Loucy (cell line): Measurements from ENCODE around the gene PBX1.

Experiments
- H2AFZ ChIP-seq: fragments of 200-600 bp; sonication (generic); 2 replicates; pipeline ENCODE4 v1.6.0; 2016; ENCODE audit warnings: antibody characterized with exemption, mild to moderate bottlenecking, low read length, moderate library complexity
- H3F3A ChIP-seq: fragments of 200-600 bp; 2 replicates; pipeline ENCODE4 v1.6.0; 2016; ENCODE audit warnings: antibody characterized with exemption, low read depth, mild to moderate bottlenecking
- H3K27me3 ChIP-seq: fragments of 200-600 bp; sonication (generic); 2 replicates; pipeline ENCODE4 v1.6.1; 2014; ENCODE audit warnings: low read length, mild to moderate bottlenecking; ENCODE audit not compliant: insufficient read depth, poor library complexity, severe bottlenecking
- H3K36me3 ChIP-seq: fragments of 200-600 bp; sonication (generic); 2 replicates; pipeline ENCODE4 v1.6.1; 2016; ENCODE audit warnings: low read length; ENCODE audit not compliant: insufficient read depth
- H3K4me1 ChIP-seq: fragments of 200-600 bp; sonication (generic); 2 replicates; pipeline ENCODE4 v1.5.1; 2014; ENCODE audit warnings: low read length, mild to moderate bottlenecking; ENCODE audit not compliant: insufficient read depth, poor library complexity, severe bottlenecking
- H3K4me2 ChIP-seq: fragments of 200-600 bp; sonication (generic); 2 replicates; pipeline ENCODE4 v1.6.0; 2014; ENCODE audit warnings: antibody characterized with exemption, low read length, low read depth, mild to moderate bottlenecking; ENCODE audit not compliant: poor library complexity, severe bottlenecking
- H3K4me3 ChIP-seq: fragments of 200-600 bp; sonication (generic); 2 replicates; pipeline ENCODE4 v1.5.1; 2014; ENCODE audit warnings: low read length, mild to moderate bottlenecking, mixed read lengths; ENCODE audit not compliant: poor library complexity, severe bottlenecking
- H3K79me2 ChIP-seq: fragments of 200-600 bp; sonication (generic); 2 replicates; pipeline ENCODE4 v1.6.1; 2014; ENCODE audit warnings: low read length; ENCODE audit not compliant: insufficient read depth
- H3K9ac ChIP-seq: fragments of 200-600 bp; sonication (generic); 2 replicates; pipeline ENCODE4 v1.6.0; 2014; ENCODE audit warnings: mild to moderate bottlenecking, low read depth, low read length, moderate library complexity; ENCODE audit not compliant: poor library complexity, severe bottlenecking
- H3K9me2 ChIP-seq: fragments of 200-600 bp; sonication (generic); replicated peaks from 2 replicates; pipeline ENCODE4 v1.6.1; 2016; ENCODE audit warnings: low read depth, low read length, mixed read lengths
- H3K9me3 ChIP-seq: fragments of 200-600 bp; sonication (generic); 2 replicates; pipeline ENCODE4 v1.6.1; 2014; ENCODE audit warnings: mild to moderate bottlenecking, antibody characterized with exemption, low read length, low read depth; ENCODE audit not compliant: insufficient read depth
- H4K20me1 ChIP-seq: fragments of 200-600 bp; sonication (generic); 2 replicates; pipeline ENCODE4 v1.6.0; 2014; ENCODE audit warnings: antibody characterized with exemption, low read length, mild to moderate bottlenecking; ENCODE audit not compliant: insufficient read depth, poor library complexity, severe bottlenecking
- CTCF ChIP-seq: fragments of 200-600 bp; sonication (generic); conservative IDR thresholded peaks from 2 replicates; pipeline ENCODE4 v1.5.1; 2014; ENCODE audit warnings: mild to moderate bottlenecking, antibody characterized with exemption, low read length
- EZH2phosphoT487 ChIP-seq: fragments of 200-600 bp; IDR thresholded peaks from 2 replicates; pipeline ENCODE4 v1.6.1; 2018; ENCODE audit warnings: antibody characterized with exemption, mild to moderate bottlenecking, moderate library complexity, borderline replicate concordance

The PBX1 gene

GRCh38 chr1:164576291-164577271 lies 17.6 kb downstream of the PBX1 start:
- Histone ChIP-seq H3K27me3 (no peaks in the 10 kb centered on the region), H3F3A (no peaks in the 10 kb centered on the region), H3K9ac (no peak overlapping the region), H2AFZ (no peak overlapping the region), H3K4me1 (no peaks in the 10 kb centered on the region), H3K36me3 (no peaks in the 10 kb centered on the region), H3K9me3 (no peaks in the 10 kb centered on the region), H3K9me2 (no peaks in the 10 kb centered on the region), H3K4me3 (no peak overlapping the region), H3K79me2 (no peaks in the 10 kb centered on the region), H4K20me1 (no peaks in the 10 kb centered on the region), H3K4me2 (no peak overlapping the region)
- TF ChIP-seq EZH2phosphoT487 (no peak), CTCF (no peak)

- Histone ChIP-seq H3K9me2 (no peaks in the 10 kb centered on the region), H3K4me2 (no peak overlapping the region), H3K36me3 (no peaks in the 10 kb centered on the region), H3K4me3 (no peak overlapping the region), H2AFZ (no peak overlapping the region), H3K79me2 (no peaks in the 10 kb centered on the region), H3K4me1 (no peaks in the 10 kb centered on the region), H4K20me1 (no peaks in the 10 kb centered on the region), H3K9ac (no peak overlapping the region), H3K27me3 (no peaks in the 10 kb centered on the region), H3K9me3 (no peaks in the 10 kb centered on the region), H3F3A (no peaks in the 10 kb centered on the region)
- no peak for TF ChIP-seq EZH2phosphoT487
- no peak for TF ChIP-seq CTCF
Measured at GRCh38 chr1:164577291-164577690, 18.3 kb downstream of the PBX1 start.

GRCh38 chr1:164578479-164579200 lies 19.7 kb downstream of the PBX1 start:
- Histone ChIP-seq H3F3A (no peaks in the 10 kb centered on the region), H3K4me3 (no peak overlapping the region), H3K9me2 (no peaks in the 10 kb centered on the region), H3K4me1 (no peaks in the 10 kb centered on the region), H3K4me2 (no peak overlapping the region), H3K9me3 (no peaks in the 10 kb centered on the region), H3K9ac (no peak overlapping the region), H3K79me2 (no peaks in the 10 kb centered on the region), H3K27me3 (no peaks in the 10 kb centered on the region), H3K36me3 (no peaks in the 10 kb centered on the region), H4K20me1 (no peaks in the 10 kb centered on the region), H2AFZ (no peak overlapping the region)
- TF ChIP-seq EZH2phosphoT487 = no peak
- TF ChIP-seq CTCF = no peak
